ENCODE results near the gene PLEKHA1.

DNA sequence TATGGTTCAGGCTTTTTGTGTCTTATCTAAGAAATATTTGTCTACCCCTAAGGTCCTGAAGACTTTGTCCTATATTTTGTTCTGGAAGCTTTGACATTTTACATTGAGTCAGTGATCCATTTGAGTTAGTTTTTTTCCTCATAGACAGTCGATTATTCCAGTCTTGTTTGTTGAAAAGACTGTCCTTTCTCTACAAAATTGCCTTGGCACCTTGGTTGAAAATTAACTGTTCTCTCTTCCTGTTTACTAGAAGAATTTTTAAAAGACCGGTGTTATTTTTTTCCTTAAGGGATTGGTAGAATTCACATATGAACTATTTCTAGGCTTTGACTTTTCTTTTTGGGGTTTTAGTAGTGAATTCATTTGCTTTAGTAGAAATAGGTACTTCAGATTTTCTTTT is 12.0 kb downstream of the PLEKHA1 start:
- no peak for TF ChIP-seq EZH2 (IDR thresholded peaks at IDR 0.05; ENCODE audit: borderline replicate concordance, insufficient read depth, low read depth, low read length, poor library complexity, severe bottlenecking)
- TF ChIP-seq, protein P1, sequence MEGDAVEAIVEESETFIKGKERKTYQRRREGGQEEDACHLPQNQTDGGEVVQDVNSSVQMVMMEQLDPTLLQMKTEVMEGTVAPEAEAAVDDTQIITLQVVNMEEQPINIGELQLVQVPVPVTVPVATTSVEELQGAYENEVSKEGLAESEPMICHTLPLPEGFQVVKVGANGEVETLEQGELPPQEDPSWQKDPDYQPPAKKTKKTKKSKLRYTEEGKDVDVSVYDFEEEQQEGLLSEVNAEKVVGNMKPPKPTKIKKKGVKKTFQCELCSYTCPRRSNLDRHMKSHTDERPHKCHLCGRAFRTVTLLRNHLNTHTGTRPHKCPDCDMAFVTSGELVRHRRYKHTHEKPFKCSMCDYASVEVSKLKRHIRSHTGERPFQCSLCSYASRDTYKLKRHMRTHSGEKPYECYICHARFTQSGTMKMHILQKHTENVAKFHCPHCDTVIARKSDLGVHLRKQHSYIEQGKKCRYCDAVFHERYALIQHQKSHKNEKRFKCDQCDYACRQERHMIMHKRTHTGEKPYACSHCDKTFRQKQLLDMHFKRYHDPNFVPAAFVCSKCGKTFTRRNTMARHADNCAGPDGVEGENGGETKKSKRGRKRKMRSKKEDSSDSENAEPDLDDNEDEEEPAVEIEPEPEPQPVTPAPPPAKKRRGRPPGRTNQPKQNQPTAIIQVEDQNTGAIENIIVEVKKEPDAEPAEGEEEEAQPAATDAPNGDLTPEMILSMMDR (IDR thresholded peaks at IDR 0.05) = no peak

All from B cell (primary cell).